Stimulated activated CD4-positive, alpha-beta T cell treated with anti-CD3 and anti-CD28 coated beads, Interleukin-4, amount 100 ng/mL, for 1 hour (primary cell): ENCODE measurements around the gene NADK2.
"Not testable (repeated sequence)": the region's sequence is repeated elsewhere in the genome, so short reads cannot be mapped to it uniquely, and the experiment has no call there.

Experiments
- DNase-seq: peaks from one replicate; pipeline ENCODE4 v3.0.0-alpha.2; 2020

Gene NADK2

GRCh38 chr5:36241631-36242533 lies at the start of gene NADK2:
NADK2 (minus strand) TSS chr5:36241925; CDS start chr5:36241798, 127 bp downstream.
- DNase-seq, result peak; percentile 90

- no peak for DNase-seq
These were observed 44.3 kb upstream of the NADK2 start for GRCh38 chr5:36285837-36286615.

GRCh38 chr5:36283775-36284174 lies 42.0 kb upstream of the NADK2 start:
- not testable (repeated sequence) for DNase-seq

GRCh38 chr5:36281626-36282025 lies 39.9 kb upstream of the NADK2 start:
- DNase-seq, result no peak

GRCh38 chr5:36279054-36279698 lies 37.5 kb upstream of the NADK2 start:
- no peak for DNase-seq

GRCh38 chr5:36277521-36278176 lies 35.9 kb upstream of the NADK2 start:
- DNase-seq, result no peak

- DNase-seq, result no peak
These were observed 35.1 kb upstream of the NADK2 start for GRCh38 chr5:36276864-36277263.

GRCh38 chr5:36273809-36274526 lies 32.2 kb upstream of the NADK2 start:
- no peak for DNase-seq

GRCh38 chr5:36272136-36272690 lies 30.5 kb upstream of the NADK2 start:
- DNase-seq, result no peak

GRCh38 chr5:36270876-36271575 lies 29.3 kb upstream of the NADK2 start:
- no peak for DNase-seq

- no peak for DNase-seq
These were observed 28.4 kb upstream of the NADK2 start for GRCh38 chr5:36270175-36270574.

GRCh38 chr5:36269478-36269877 lies 27.8 kb upstream of the NADK2 start:
- no peak for DNase-seq

GRCh38 chr5:36267905-36268304 lies 26.2 kb upstream of the NADK2 start:
- DNase-seq, result no peak

- no peak for DNase-seq
These were observed 22.6 kb upstream of the NADK2 start for GRCh38 chr5:36264202-36264760.

- no peak for DNase-seq
These were observed 19.5 kb upstream of the NADK2 start for GRCh38 chr5:36261186-36261585.

- no peak for DNase-seq
These were observed 11.8 kb upstream of the NADK2 start for GRCh38 chr5:36253575-36253974.

- no peak for DNase-seq
These were observed 11.1 kb upstream of the NADK2 start for GRCh38 chr5:36252722-36253365.

GRCh38 chr5:36251218-36251617 lies 9.5 kb upstream of the NADK2 start:
- no peak for DNase-seq

- DNase-seq, result no peak
These were observed 8.7 kb upstream of the NADK2 start for GRCh38 chr5:36250427-36250826.
